ENCODE data around the gene TBXA2R.

DNA sequence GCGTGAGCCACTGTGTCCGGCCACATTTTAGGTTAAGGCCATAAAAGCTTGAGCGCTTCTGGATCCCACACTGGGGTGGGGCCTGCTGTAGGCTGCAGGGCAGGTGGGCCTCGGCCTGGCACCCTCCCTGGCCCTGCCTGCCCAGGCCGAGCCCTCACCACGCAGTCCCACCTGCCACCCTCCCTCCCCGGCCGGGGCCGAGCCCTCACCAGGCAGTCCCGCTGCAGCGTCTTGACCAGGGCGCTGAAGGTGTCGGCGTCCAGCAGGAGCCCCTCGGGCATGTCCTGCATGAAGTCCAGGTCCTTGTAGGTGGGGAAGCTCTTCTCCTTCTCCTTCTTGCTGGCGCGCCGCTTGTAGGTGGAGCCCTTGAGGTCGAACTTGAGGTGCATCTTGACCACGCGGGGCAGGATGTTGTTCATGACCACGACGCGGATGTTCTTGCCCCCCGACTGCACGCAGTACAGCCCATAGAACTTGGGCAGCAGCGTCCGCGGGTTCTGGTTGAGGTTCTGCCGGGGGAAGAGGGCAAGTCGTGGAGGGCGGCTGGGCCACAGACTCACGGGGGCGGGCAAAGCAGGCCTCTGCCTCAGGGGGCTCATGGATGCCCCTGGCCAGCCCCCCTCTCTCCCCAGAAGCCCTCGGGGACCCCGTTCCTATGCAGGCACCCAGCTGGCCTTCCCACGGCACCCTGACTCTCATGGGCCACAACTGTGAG, 46.6 kb upstream of the TBXA2R start:
- no peak for TF ChIP-seq EZH2 (IDR thresholded peaks at IDR 0.05; ENCODE audit: insufficient read depth, low read length)
- TF ChIP-seq, protein P1, sequence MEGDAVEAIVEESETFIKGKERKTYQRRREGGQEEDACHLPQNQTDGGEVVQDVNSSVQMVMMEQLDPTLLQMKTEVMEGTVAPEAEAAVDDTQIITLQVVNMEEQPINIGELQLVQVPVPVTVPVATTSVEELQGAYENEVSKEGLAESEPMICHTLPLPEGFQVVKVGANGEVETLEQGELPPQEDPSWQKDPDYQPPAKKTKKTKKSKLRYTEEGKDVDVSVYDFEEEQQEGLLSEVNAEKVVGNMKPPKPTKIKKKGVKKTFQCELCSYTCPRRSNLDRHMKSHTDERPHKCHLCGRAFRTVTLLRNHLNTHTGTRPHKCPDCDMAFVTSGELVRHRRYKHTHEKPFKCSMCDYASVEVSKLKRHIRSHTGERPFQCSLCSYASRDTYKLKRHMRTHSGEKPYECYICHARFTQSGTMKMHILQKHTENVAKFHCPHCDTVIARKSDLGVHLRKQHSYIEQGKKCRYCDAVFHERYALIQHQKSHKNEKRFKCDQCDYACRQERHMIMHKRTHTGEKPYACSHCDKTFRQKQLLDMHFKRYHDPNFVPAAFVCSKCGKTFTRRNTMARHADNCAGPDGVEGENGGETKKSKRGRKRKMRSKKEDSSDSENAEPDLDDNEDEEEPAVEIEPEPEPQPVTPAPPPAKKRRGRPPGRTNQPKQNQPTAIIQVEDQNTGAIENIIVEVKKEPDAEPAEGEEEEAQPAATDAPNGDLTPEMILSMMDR (IDR thresholded peaks at IDR 0.05; ENCODE audit: insufficient read depth, low read depth, low read length), result no peak

Measured in astrocyte (in vitro differentiated cells and primary cell).